Neuronal stem cell (in vitro differentiated cells): ENCODE data around the gene NPHP4.
A peak's percentile ranks its signal among the peaks of the same experiment; 100 is the strongest.

Experiments
- DNase-seq: peaks from one replicate; pipeline ENCODE4 v3.0.0-alpha.2; 2013; ENCODE audit warnings: low spot score
- H2AFZ ChIP-seq: one replicate; pipeline ENCODE4 v1.6.1; 2013; ENCODE audit warnings: mild to moderate bottlenecking, low read length, inconsistent platforms
- H2AK5ac ChIP-seq: 2 replicates; pipeline ENCODE4 v1.6.1; 2013; ENCODE audit warnings: low read depth, mild to moderate bottlenecking, inconsistent platforms, low read length, moderate library complexity, mixed read lengths
- H2BK120ac ChIP-seq: 2 replicates; pipeline ENCODE4 v1.6.1; 2013; ENCODE audit warnings: low read depth, mild to moderate bottlenecking, inconsistent platforms, low read length, moderate library complexity, mixed read lengths
- H2BK12ac ChIP-seq: one replicate; pipeline ENCODE4 v1.6.1; 2013; ENCODE audit warnings: low read length, inconsistent platforms
- H2BK15ac ChIP-seq: 2 replicates; pipeline ENCODE4 v1.6.1; 2013; ENCODE audit warnings: mild to moderate bottlenecking, low read length, inconsistent platforms, mixed read lengths
- H2BK5ac ChIP-seq: one replicate; pipeline ENCODE4 v1.6.1; 2013; ENCODE audit warnings: inconsistent platforms, mild to moderate bottlenecking, low read length, moderate library complexity
- H3K14ac ChIP-seq: one replicate; pipeline ENCODE4 v1.6.1; 2013; ENCODE audit warnings: low read length, inconsistent platforms
- H3K18ac ChIP-seq: 2 replicates; pipeline ENCODE4 v1.6.1; 2013; ENCODE audit warnings: low read length, inconsistent platforms
- H3K23ac ChIP-seq: 2 replicates; pipeline ENCODE4 v1.6.1; 2013; ENCODE audit warnings: low read depth, mild to moderate bottlenecking, mixed read lengths, low read length, inconsistent platforms; ENCODE audit not compliant: poor library complexity
- H3K27ac ChIP-seq: replicated peaks from 3 replicates; pipeline ENCODE4 v1.5.1; 2013; ENCODE audit warnings: low read length, inconsistent platforms
- H3K27me3 ChIP-seq, 3 experiments: 2 replicates each; pipeline ENCODE4 v1.6.1; 2013; ENCODE audit warnings: low read length in 3 of 3, mild to moderate bottlenecking in 2 of 3, inconsistent platforms in 1 of 3, low read depth in 1 of 3, mixed read lengths in 1 of 3, moderate library complexity in 1 of 3; ENCODE audit not compliant: control insufficient read depth in 3 of 3, insufficient read depth in 3 of 3
- H3K36me3 ChIP-seq, 2 donors: replicated peaks in 1 of 2; 2 replicates each; pipeline ENCODE4 v1.6.1; 2013; ENCODE audit warnings: low read length in 2 of 2; ENCODE audit not compliant: control insufficient read depth in 2 of 2, insufficient read depth in 2 of 2
- H3K4ac ChIP-seq: 2 replicates; pipeline ENCODE4 v1.6.1; 2013; ENCODE audit warnings: inconsistent platforms, mild to moderate bottlenecking, low read length, moderate library complexity
- H3K4me1 ChIP-seq, 2 donors: 1 replicate in 1 of 2; 2 replicates in 1 of 2; pipeline ENCODE4 v1.6.1; 2013; ENCODE audit warnings: low read length in 2 of 2, low read depth in 1 of 2; ENCODE audit not compliant: control insufficient read depth in 2 of 2, insufficient read depth in 1 of 2
- H3K4me2 ChIP-seq: one replicate; pipeline ENCODE4 v1.6.1; 2013; ENCODE audit warnings: mild to moderate bottlenecking, low read length, inconsistent platforms; ENCODE audit not compliant: insufficient read depth, poor library complexity, severe bottlenecking
- H3K4me3 ChIP-seq, 2 donors: 2 replicates each; pipeline ENCODE4 v1.5.1; 2013; ENCODE audit warnings: low read length in 2 of 2, mild to moderate bottlenecking in 2 of 2, inconsistent platforms in 1 of 2, moderate library complexity in 1 of 2
- H3K79me1 ChIP-seq: one replicate; pipeline ENCODE4 v1.6.1; 2013; ENCODE audit warnings: low read depth, mild to moderate bottlenecking, inconsistent platforms, low read length, moderate library complexity
- H3K9ac ChIP-seq: one replicate; pipeline ENCODE4 v1.6.1; 2013; ENCODE audit warnings: mild to moderate bottlenecking, low read depth, low read length, inconsistent platforms; ENCODE audit not compliant: poor library complexity
- H3K9me3 ChIP-seq, 2 donors: replicated peaks in 1 of 2; 2 replicates each; pipeline versions ENCODE3 to v1.6.1; 2013; ENCODE audit warnings: low read length in 2 of 2, mild to moderate bottlenecking in 2 of 2, inconsistent platforms in 1 of 2, low read depth in 1 of 2, mixed read lengths in 1 of 2, moderate library complexity in 1 of 2; ENCODE audit not compliant: control insufficient read depth in 2 of 2, insufficient read depth in 1 of 2
- H4K8ac ChIP-seq: one replicate; pipeline ENCODE4 v1.6.1; 2013; ENCODE audit warnings: low read depth, mild to moderate bottlenecking, inconsistent platforms, low read length, moderate library complexity
- H4K91ac ChIP-seq: one replicate; pipeline ENCODE4 v1.6.1; 2013; ENCODE audit warnings: low read length, low read depth, mild to moderate bottlenecking, inconsistent platforms; ENCODE audit not compliant: poor library complexity
- WGBS, 2 donors: extraction: QIAGEN DNeasy Blood & Tissue Kit; methylation state at CpG; one replicate each; pipeline ENCODE4 v1.1.7; 2013; ENCODE audit warnings: missing lambda C conversion rate in 2 of 2, mixed read lengths in 1 of 2; ENCODE audit not compliant: insufficient read length in 2 of 2, insufficient replicate concordance in 1 of 2; ENCODE audit errors: extremely low coverage in 2 of 2; 5-methylcytosine and 5-hydroxymethylcytosine counted together

Gene NPHP4

GRCh38 chr1:5910666-5911065 lies 81.6 kb downstream of the NPHP4 start:
- Histone ChIP-seq H2BK5ac (no peak overlapping the region), H3K36me3 (peaks cover under 1 to 5% of the 10 kb centered on the region in 2 donors), H3K4ac (no peak overlapping the region), H3K27me3 (no peaks in the 10 kb centered on the region), H3K9ac (no peak overlapping the region), H2BK15ac (no peak overlapping the region), H3K18ac (no peak overlapping the region), H2AFZ (no peak overlapping the region), H4K91ac (no peak overlapping the region), H3K27ac (no peak overlapping the region), H3K4me2 (no peak overlapping the region), H2BK120ac (no peak overlapping the region), H4K8ac (no peak overlapping the region), H3K79me1 (no peaks in the 10 kb centered on the region), H3K9me3 (no peaks in the 10 kb centered on the region), H2AK5ac (no peak overlapping the region), H3K23ac (no peak overlapping the region), H2BK12ac (no peak overlapping the region), H3K4me1 (peaks cover 9 to 14% of the 10 kb centered on the region in 2 donors), H3K14ac (no peak overlapping the region), H3K4me3 (no peak overlapping the region)
- DNase-seq = no peak
- no CpG with 5 or more reads among the region's 11 CpGs for WGBS, 2 donors

GRCh38 chr1:5910276-5910620 lies 82.0 kb downstream of the NPHP4 start:
- peaks cover 4 to 6% of the 10 kb centered on the region in 2 donors for H3K36me3 ChIP-seq
- no peak overlapping the region for H3K27ac ChIP-seq
- WGBS, 2 donors = no CpG with 5 or more reads among the region's 11 CpGs
- H3K9me3 ChIP-seq = no peaks in the 10 kb centered on the region
- H3K23ac ChIP-seq = peak overlapping the region; percentile 48
- DNase-seq = no peak
- H2BK12ac ChIP-seq = no peak overlapping the region
- no peaks in the 10 kb centered on the region for H3K27me3 ChIP-seq
- no peaks in the 10 kb centered on the region for H3K79me1 ChIP-seq
- H2BK5ac ChIP-seq = no peak overlapping the region
- no peak overlapping the region for H3K14ac ChIP-seq
- H3K4ac ChIP-seq = no peak overlapping the region
- H3K4me2 ChIP-seq = no peak overlapping the region
- peak overlapping the region; percentile 18 for H4K91ac ChIP-seq
- H3K9ac ChIP-seq = no peak overlapping the region
- H3K18ac ChIP-seq = no peak overlapping the region
- no peak overlapping the region for H2BK15ac ChIP-seq
- no peak overlapping the region for H4K8ac ChIP-seq
- H3K4me3 ChIP-seq = no peak overlapping the region
- peaks cover 5 to 10% of the 10 kb centered on the region in 2 donors for H3K4me1 ChIP-seq
- no peak overlapping the region for H2AK5ac ChIP-seq
- no peak overlapping the region for H2BK120ac ChIP-seq
- H2AFZ ChIP-seq = no peak overlapping the region

GRCh38 chr1:5909576-5910275 lies 82.5 kb downstream of the NPHP4 start:
- Histone ChIP-seq H2AFZ (no peak overlapping the region), H3K9me3 (no peaks in the 10 kb centered on the region), H3K18ac (no peak overlapping the region), H2BK15ac (no peak overlapping the region), H2BK5ac (no peak overlapping the region), H3K4me2 (no peak overlapping the region), H3K36me3 (peaks cover 9 to 10% of the 10 kb centered on the region in 2 donors), H2BK120ac (no peak overlapping the region), H3K4ac (no peak overlapping the region), H3K27ac (no peak overlapping the region), H3K14ac (no peak overlapping the region), H3K23ac (no peak overlapping the region), H4K8ac (no peak overlapping the region), H3K79me1 (no peaks in the 10 kb centered on the region), H2BK12ac (no peak overlapping the region), H3K27me3 (no peaks in the 10 kb centered on the region), H3K4me1 (peaks cover 3 to 5% of the 10 kb centered on the region in 2 donors), H2AK5ac (no peak overlapping the region), H4K91ac (peak overlapping the region; percentile 18), H3K4me3 (no peak overlapping the region), H3K9ac (peak overlapping the region; percentile 52)
- WGBS, 2 donors = no CpG with 5 or more reads among the region's 14 CpGs
- DNase-seq = no peak

DNA sequence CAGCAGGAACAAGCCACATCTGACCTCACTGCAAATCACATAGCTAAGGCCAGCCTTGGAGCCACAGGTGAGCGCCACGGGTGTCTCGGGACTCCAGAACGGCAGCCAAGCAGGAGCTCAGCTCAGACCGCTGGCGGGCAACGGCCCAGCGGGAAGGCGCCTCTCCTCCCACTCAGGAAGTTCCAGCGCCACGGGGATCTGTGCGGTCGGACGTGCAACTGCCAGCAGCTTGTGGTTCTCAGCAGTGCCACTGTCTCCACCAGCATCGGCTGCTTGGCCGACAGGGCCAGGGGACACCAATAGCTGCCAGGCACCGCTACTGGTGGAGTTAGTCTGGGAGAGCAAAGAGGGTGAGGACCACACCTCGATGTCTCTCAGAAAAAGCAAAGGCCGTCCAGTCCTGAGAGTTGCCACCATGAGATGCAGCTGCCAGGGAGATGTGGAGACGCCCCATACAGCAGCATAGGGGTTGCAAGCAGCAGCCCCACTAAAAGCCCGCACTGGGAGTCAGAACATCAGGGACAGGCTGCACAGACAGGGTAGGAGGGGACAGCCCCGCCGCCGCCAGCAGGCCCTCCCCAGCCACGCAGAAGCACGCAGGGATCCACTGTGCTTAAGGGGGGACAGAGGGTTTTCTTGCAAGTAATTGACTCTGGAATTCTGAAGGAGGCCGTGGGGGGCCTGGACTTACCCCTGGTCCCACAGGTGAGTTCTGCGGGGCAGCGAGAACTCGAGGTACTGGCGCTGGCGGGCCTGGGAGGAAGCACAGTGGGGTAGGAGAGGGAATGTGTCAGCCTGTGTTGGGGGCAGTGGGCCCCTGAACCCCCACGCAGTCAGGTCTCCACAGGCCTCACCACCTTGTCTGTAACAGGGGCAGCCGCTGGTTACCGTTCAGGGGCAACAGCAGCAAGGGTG lies 83.5 kb downstream of the NPHP4 start:
- no peak overlapping the region for H3K4me3 ChIP-seq
- peak overlapping the region; percentile 86 for H4K8ac ChIP-seq
- no peak overlapping the region for H3K4me2 ChIP-seq
- peak overlapping the region; percentile 81 for H3K23ac ChIP-seq
- no peak overlapping the region for H3K4ac ChIP-seq
- no peak overlapping the region for H2BK5ac ChIP-seq
- H2BK15ac ChIP-seq = no peak overlapping the region
- DNase-seq = no peak
- H3K9ac ChIP-seq = peak overlapping the region; percentile 55
- H3K27ac ChIP-seq = no peak overlapping the region
- H3K27me3 ChIP-seq = no peaks in the 10 kb centered on the region
- peaks cover 11 to 20% of the 10 kb centered on the region in 2 donors for H3K36me3 ChIP-seq
- H3K14ac ChIP-seq = no peak overlapping the region
- H3K4me1 ChIP-seq = peaks cover 2 to 3% of the 10 kb centered on the region in 2 donors
- H2BK12ac ChIP-seq = no peak overlapping the region
- peak overlapping the region; percentile 59 for H3K18ac ChIP-seq
- no peak overlapping the region for H2AK5ac ChIP-seq
- H2AFZ ChIP-seq = no peak overlapping the region
- H4K91ac ChIP-seq = no peak overlapping the region
- H3K9me3 ChIP-seq = no peaks in the 10 kb centered on the region
- H2BK120ac ChIP-seq = no peak overlapping the region
- no peaks in the 10 kb centered on the region for H3K79me1 ChIP-seq
- WGBS, 2 donors = no CpG with 5 or more reads among the region's 35 CpGs
